Choroid plexus epithelial cell (primary cell): ENCODE results near the gene SEMA4A.
"Not testable (repeated sequence)": the region's sequence is repeated elsewhere in the genome, so short reads cannot be mapped to it uniquely, and the experiment has no call there.

Experiments
- DNase-seq: peaks from one replicate; pipeline ENCODE4 v3.0.0-alpha.2; 2010; ENCODE audit warnings: low read depth
- H3K4me3 ChIP-seq: 2 replicates; pipeline ENCODE4 v1.5.1; 2011; ENCODE audit warnings: low read depth, mild to moderate bottlenecking, control low read depth, low read length, moderate library complexity
- TF ChIP-seq, protein P1 (sequence below): conservative IDR thresholded peaks from 2 replicates; pipeline ENCODE4 v1.5.1; 2011; ENCODE audit warnings: low read depth, mild to moderate bottlenecking, control low read depth, inconsistent platforms, low read length, moderate library complexity

SEMA4A gene

GRCh38 chr1:156121457-156121856 lies 31.9 kb upstream of the SEMA4A start:
- TF ChIP-seq, protein P1, sequence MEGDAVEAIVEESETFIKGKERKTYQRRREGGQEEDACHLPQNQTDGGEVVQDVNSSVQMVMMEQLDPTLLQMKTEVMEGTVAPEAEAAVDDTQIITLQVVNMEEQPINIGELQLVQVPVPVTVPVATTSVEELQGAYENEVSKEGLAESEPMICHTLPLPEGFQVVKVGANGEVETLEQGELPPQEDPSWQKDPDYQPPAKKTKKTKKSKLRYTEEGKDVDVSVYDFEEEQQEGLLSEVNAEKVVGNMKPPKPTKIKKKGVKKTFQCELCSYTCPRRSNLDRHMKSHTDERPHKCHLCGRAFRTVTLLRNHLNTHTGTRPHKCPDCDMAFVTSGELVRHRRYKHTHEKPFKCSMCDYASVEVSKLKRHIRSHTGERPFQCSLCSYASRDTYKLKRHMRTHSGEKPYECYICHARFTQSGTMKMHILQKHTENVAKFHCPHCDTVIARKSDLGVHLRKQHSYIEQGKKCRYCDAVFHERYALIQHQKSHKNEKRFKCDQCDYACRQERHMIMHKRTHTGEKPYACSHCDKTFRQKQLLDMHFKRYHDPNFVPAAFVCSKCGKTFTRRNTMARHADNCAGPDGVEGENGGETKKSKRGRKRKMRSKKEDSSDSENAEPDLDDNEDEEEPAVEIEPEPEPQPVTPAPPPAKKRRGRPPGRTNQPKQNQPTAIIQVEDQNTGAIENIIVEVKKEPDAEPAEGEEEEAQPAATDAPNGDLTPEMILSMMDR, result no peak
- no peak overlapping the region for H3K4me3 ChIP-seq
- no peak for DNase-seq

GRCh38 chr1:156122086-156122485 lies 31.3 kb upstream of the SEMA4A start:
- TF ChIP-seq, protein P1, result no peak
- DNase-seq, result no peak
- H3K4me3 ChIP-seq, result peak overlapping the region; percentile 36

DNA sequence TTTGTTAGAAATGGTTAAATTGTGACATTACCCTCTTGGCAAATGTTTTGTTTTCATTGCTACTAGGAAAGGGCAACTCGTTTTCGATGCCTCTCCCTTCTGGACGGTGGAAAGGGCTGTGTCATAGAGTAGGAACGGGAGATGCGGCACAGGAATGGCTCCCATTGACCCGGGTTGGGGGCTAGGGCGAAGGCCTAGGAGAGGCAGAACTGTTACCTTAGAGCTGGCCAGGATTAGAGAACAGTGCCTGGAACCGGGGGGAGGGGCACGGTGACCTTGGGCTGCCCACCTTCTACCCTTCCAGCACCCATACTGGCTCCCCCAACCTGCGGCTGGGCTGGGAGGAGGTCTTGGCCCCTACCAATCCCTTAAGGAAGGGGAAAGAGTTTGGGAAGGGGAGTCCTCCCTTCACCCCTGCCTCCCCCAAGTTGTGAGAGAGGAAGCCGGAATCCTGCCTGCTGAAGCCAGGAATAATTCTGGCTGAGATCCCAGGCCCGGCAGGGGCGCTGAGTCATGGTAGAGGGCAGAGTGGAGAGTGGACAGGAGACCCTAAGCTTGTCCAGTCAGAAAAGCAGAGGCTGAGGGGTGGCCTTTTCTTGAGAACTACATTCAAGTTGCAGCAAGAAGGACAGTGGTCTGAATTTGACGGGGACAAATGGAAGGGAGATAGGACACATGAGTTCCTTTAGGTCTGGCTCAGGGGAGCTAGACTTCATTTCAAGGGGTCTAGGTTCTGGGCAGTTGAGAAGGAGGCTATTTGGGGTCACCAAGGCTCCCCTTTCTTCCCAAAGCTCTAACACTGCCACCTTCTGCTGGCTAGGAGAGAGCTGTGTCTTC lies 30.6 kb upstream of the SEMA4A start:
- peak; percentile 95 for DNase-seq
- peak overlapping the region; percentile 36 for H3K4me3 ChIP-seq
- TF ChIP-seq, protein P1, result no peak

- peak; percentile 98 for DNase-seq
- H3K4me3 ChIP-seq, result peak overlapping the region; percentile 36
- TF ChIP-seq, protein P1, result peak; percentile 48
Observed at GRCh38 chr1:156123356-156124196, 29.8 kb upstream of the SEMA4A start.

DNA sequence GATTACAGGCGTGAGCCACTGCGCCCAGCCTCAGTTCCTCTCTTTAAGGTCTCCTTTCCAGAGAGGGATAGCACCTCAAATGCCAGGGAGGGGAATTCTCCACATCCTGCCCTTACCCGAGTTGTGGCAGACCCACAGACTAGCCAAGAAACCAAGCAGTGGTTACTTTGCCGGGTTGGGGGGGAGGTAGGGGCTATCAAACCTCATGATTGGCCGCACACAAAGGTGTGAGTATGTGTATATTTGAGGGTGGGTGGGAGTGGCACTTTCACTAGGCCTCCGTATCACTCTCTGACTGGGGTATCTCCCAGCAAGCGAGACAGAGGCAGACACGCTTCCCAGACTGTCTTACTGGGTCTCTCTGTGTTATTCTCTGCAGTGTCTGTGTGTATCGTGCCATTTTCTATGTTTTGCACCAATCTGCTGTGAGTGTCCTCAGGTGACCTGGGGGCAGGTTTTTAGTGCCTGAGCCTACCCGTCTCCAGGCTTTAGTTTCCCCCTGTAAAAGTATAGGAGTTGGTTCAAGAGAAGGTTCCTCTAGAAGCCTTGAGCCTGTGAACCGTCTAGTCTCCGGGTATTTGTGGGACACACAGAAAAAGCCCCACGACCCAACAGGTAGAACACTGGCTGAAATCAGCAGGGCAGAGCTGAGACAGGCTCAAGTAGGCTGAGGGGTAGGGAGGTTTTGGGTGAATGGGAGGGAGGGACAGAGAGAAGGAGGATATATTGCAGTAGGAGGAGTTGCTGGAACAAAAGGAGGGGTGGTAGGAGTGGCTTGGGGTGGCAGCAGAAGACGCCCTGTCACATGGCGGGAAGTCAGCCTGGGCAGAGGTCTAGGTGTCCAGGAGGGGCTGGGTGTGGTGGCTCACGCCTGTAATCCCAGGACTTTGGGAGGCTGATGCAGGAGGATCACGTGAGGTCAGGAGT lies 28.6 kb upstream of the SEMA4A start:
- no peak for DNase-seq
- TF ChIP-seq, protein P1, result no peak
- H3K4me3 ChIP-seq, result no peak overlapping the region

DNA sequence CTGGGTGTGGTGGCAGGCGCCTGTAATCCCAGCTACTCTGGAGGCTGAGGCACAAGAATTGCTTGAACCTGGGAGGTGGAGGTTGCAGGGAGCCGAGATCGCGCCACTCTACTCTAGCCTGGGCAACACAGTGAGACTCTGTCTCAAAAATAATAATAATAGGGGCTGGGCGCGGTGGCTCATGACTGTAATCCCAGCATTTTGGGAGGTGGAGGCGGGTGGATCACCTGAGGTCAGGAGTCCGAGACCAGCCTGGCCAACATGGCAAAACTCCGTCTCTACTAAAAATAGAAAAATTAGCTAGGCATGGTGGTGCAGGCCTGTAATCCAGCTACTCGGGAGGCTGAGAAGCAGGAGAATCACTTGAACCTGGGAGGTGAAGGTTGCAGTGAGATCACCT lies 27.8 kb upstream of the SEMA4A start:
- DNase-seq, H3K4me3 ChIP-seq: not testable (repeated sequence)
